IMR-90 (cell line): Measurements from ENCODE around the gene SMARCD2.

Experiments
- BHLHE40 ChIP-seq: fragments of 150-350 bp; IDR thresholded peaks from 2 replicates; pipeline ENCODE4 v1.6.1; 2016; ENCODE audit warnings: mild to moderate bottlenecking, low read depth, low read length
- CEBPB ChIP-seq: IDR thresholded peaks from 2 replicates; pipeline ENCODE4 v1.6.1; 2012; ENCODE audit warnings: low read depth, low read length, improper control_type of control experiment
- CHD1 ChIP-seq: IDR thresholded peaks from 2 replicates; pipeline ENCODE4 v1.6.1; 2012; ENCODE audit warnings: low read depth, low read length, improper control_type of control experiment
- CTCF ChIP-seq: conservative IDR thresholded peaks from 2 replicates; pipeline ENCODE4 v1.5.1; 2012; ENCODE audit warnings: mild to moderate bottlenecking, low read depth, low read length, improper control_type of control experiment
- ELK1 ChIP-seq: fragments of 150-350 bp; IDR thresholded peaks from 2 replicates; pipeline ENCODE4 v1.6.1; 2016; ENCODE audit warnings: low read depth, mild to moderate bottlenecking, low read length, moderate library complexity, borderline replicate concordance
- MAZ ChIP-seq: IDR thresholded peaks from 2 replicates; pipeline ENCODE4 v1.6.1; 2012; ENCODE audit warnings: low read depth, mild to moderate bottlenecking, low read length, improper control_type of control experiment, moderate library complexity, borderline replicate concordance
- MXI1 ChIP-seq: IDR thresholded peaks from 2 replicates; pipeline ENCODE4 v1.6.1; 2012; ENCODE audit warnings: low read depth, mild to moderate bottlenecking, low read length, moderate library complexity, borderline replicate concordance
- POLR2A ChIP-seq: IDR thresholded peaks from 2 replicates; pipeline ENCODE4 v1.6.1; 2012; ENCODE audit warnings: mild to moderate bottlenecking, low read depth, low read length
- RAD21 ChIP-seq: IDR thresholded peaks from 2 replicates; pipeline ENCODE4 v1.6.1; 2012; ENCODE audit warnings: low read length, improper control_type of control experiment
- RCOR1 ChIP-seq: IDR thresholded peaks from 2 replicates; pipeline ENCODE4 v1.6.1; 2012; ENCODE audit warnings: mild to moderate bottlenecking, low read length, improper control_type of control experiment; ENCODE audit not compliant: insufficient replicate concordance
- RFX5 ChIP-seq: IDR thresholded peaks from 2 replicates; pipeline ENCODE4 v1.8.0; 2012; ENCODE audit warnings: low read depth, mild to moderate bottlenecking, low read length, moderate library complexity

- no peak for TF ChIP-seq POLR2A
- TF ChIP-seq RAD21, result no peak
- TF ChIP-seq RFX5, result no peak
- TF ChIP-seq ELK1, result no peak
- TF ChIP-seq MAZ, result no peak
- no peak for TF ChIP-seq BHLHE40
- no peak for TF ChIP-seq CTCF
- TF ChIP-seq CHD1, result no peak
- no peak for TF ChIP-seq MXI1
- TF ChIP-seq RCOR1, result no peak
- no peak for TF ChIP-seq CEBPB
Observed at GRCh38 chr17:63859257-63859656, 16.8 kb upstream of the SMARCD2 start.
